CD4-positive, CD25-positive, alpha-beta regulatory T cell (primary cell): ENCODE data around the gene WIPI1. TPM values are rescaled to one million over a fixed set of nuclear protein-coding genes. Genes with fewer than 3 reads are reported as not detected.
A peak's percentile ranks its signal among the peaks of the same experiment; 100 is the strongest.
"Not testable (repeated sequence)": the region's sequence is repeated elsewhere in the genome, so short reads cannot be mapped to it uniquely, and the experiment has no call there.

Source experiments
- ATAC-seq, 2 donors: fragments of 150-1000 bp; cut with Tn5 transposase; one replicate each; pipeline ENCODE4 v1.10.0; 2021; ENCODE audit warnings: low read depth in 2 of 2, moderate number of reproducible peaks in 2 of 2, moderate library complexity in 1 of 2
- DNase-seq, 3 donors: peaks; one replicate each; pipeline versions ENCODE4 v3.0.0 to v3.0.0-alpha.2; 2012 to 2022; ENCODE audit warnings: mixed read lengths in 1 of 3
- H3K27ac ChIP-seq: one replicate; pipeline ENCODE4 v1.7.0; 2013; ENCODE audit warnings: mild to moderate bottlenecking, low read length; ENCODE audit not compliant: insufficient read depth, poor library complexity, severe bottlenecking
- H3K27me3 ChIP-seq: one replicate; pipeline ENCODE4 v1.7.0; 2013; ENCODE audit warnings: low read length; ENCODE audit not compliant: control insufficient read depth, insufficient read depth
- H3K36me3 ChIP-seq: one replicate; pipeline ENCODE4 v1.7.0; 2013; ENCODE audit warnings: mild to moderate bottlenecking, low read length, moderate library complexity; ENCODE audit not compliant: control insufficient read depth, insufficient read depth
- H3K4me1 ChIP-seq: 2 replicates; pipeline ENCODE4 v1.7.0; 2013; ENCODE audit warnings: mild to moderate bottlenecking, low read length; ENCODE audit not compliant: insufficient read depth, control insufficient read depth, poor library complexity, severe bottlenecking
- H3K4me3 ChIP-seq: one replicate; pipeline ENCODE4 v1.7.0; 2013; ENCODE audit warnings: low read depth, mild to moderate bottlenecking, low read length, moderate library complexity
- H3K9me3 ChIP-seq, 2 experiments: 1 replicate in 1 of 2; 2 replicates in 1 of 2; pipeline ENCODE4 v1.7.0; 2013; ENCODE audit warnings: low read length in 2 of 2, mild to moderate bottlenecking in 1 of 2, moderate library complexity in 1 of 2; ENCODE audit not compliant: control insufficient read depth in 2 of 2
- H3K27ac Mint-ChIP-seq, 3 donors: one replicate each; pipeline ENCODE4 v1.8.0; 2020 to 2022; ENCODE audit warnings: mild to moderate bottlenecking in 3 of 3, mixed read lengths in 3 of 3, moderate library complexity in 2 of 3
- H3K27me3 Mint-ChIP-seq: one replicate; pipeline ENCODE4 v1.8.0; 2022; ENCODE audit warnings: mild to moderate bottlenecking, mixed read lengths
- H3K36me3 Mint-ChIP-seq: one replicate; pipeline ENCODE4 v1.8.0; 2020; ENCODE audit warnings: mixed read lengths
- H3K4me1 Mint-ChIP-seq, 4 donors: one replicate each; pipeline ENCODE4 v1.8.0; 2020 to 2022; ENCODE audit warnings: mixed read lengths in 4 of 4, mild to moderate bottlenecking in 1 of 4
- H3K4me3 Mint-ChIP-seq, 4 donors: one replicate each; pipeline ENCODE4 v1.8.0; 2020 to 2022; ENCODE audit warnings: mild to moderate bottlenecking in 4 of 4, mixed read lengths in 4 of 4, moderate library complexity in 3 of 4
- H3K9me3 Mint-ChIP-seq, 7 donors: one replicate each; pipeline ENCODE4 v1.8.0; 2020 to 2022; ENCODE audit warnings: mixed read lengths in 7 of 7, mild to moderate bottlenecking in 3 of 7, moderate library complexity in 2 of 7
- polyA plus RNA-seq, 4 donors: library from polyadenylated mRNA; unstranded; fragments of 300-500 nt; fragmentation: Illumina TruSeq; gene quantifications; one replicate each; pipeline ENCODE4 v1.2.3, GENCODE V29; 2021
- total RNA-seq: library from RNA; stranded (reverse); gene quantifications from one replicate; pipeline ENCODE4 v1.2.3, GENCODE V29; 2022

The WIPI1 gene
- total and polyA plus RNA-seq, 5 donors from 2014 or later: 2.5 to 5.9 (median 5.2) TPM

DNA sequence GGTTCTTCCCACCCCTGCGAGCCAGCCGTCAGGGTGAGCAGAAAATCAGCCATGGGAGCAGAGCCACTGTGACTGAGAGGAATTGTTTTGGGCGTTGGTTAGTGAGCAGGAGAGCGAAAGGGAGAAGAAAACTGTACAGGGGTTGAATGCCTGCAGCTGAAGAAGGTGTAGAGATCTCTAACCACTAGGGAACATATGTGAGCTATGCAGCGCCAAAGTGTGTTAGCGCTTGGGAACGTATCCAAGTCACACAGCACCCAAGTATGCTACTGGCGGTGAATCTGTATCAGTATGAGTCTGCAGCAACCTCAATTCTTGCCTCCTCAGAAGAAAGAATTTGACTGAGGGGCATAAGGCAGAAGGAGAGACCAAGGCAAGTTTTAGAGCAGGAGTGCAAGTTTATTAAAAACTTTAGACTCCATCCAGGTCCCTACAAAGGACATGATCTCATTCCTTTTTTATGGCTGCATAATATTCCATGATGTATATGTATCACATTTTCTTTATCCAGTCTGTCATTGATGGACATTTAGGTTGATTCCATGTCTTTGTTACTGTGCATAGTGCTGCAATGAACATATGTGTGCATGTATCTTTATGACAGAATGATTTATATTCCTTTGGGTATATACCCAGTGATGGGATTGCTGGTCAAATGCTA, 35.2 kb upstream of the WIPI1 start:
- H3K36me3 ChIP-seq, H3K27me3 ChIP-seq, H3K9me3 ChIP-seq, H3K9me3 Mint-ChIP-seq, H3K4me3 Mint-ChIP-seq, H3K27ac ChIP-seq, H3K36me3 Mint-ChIP-seq, DNase-seq, H3K27ac Mint-ChIP-seq, ATAC-seq, H3K4me3 ChIP-seq: not testable (repeated sequence)
- Mint-ChIP-seq H3K4me1 (peaks cover 7 to 11% (median 9%) of the 10 kb centered on the region in 4 donors), H3K27me3 (peaks cover 21% of the 10 kb centered on the region)
- H3K4me1 ChIP-seq: peaks cover 11% of the 10 kb centered on the region

- Mint-ChIP-seq H3K4me3 (no peak overlapping the region), H3K36me3 (no peaks in the 10 kb centered on the region), H3K4me1 (peaks cover 7 to 15% (median 10%) of the 10 kb centered on the region in 4 donors), H3K9me3 (peaks cover 0 to 3% (median 0%) of the 10 kb centered on the region in 7 donors), H3K27ac (peak overlapping the region in 1 of 3 donors; percentile 32), H3K27me3 (peaks cover 21% of the 10 kb centered on the region)
- H3K36me3 ChIP-seq: no peaks in the 10 kb centered on the region
- ATAC-seq (no peak), DNase-seq (no peak)
- no peak overlapping the region for H3K27ac ChIP-seq
- H3K4me1 ChIP-seq: peaks cover 12% of the 10 kb centered on the region
- no peak overlapping the region for H3K4me3 ChIP-seq
- H3K27me3 ChIP-seq: peaks cover 4% of the 10 kb centered on the region
- H3K9me3 ChIP-seq: no peaks in the 10 kb centered on the region
Observed at GRCh38 chr17:68491381-68492231, 34.3 kb upstream of the WIPI1 start.

- peaks cover 32% of the 10 kb centered on the region for H3K27me3 Mint-ChIP-seq
- H3K9me3 Mint-ChIP-seq: peaks cover 0 to 2% (median 0%) of the 10 kb centered on the region in 7 donors
- H3K27ac ChIP-seq: no peak overlapping the region
- no peaks in the 10 kb centered on the region for H3K36me3 ChIP-seq
- no peak overlapping the region for H3K27ac Mint-ChIP-seq
- no peaks in the 10 kb centered on the region for H3K36me3 Mint-ChIP-seq
- H3K4me3 ChIP-seq: no peak overlapping the region
- H3K4me3 Mint-ChIP-seq: no peak overlapping the region
- no peak for ATAC-seq
- peaks cover 8% of the 10 kb centered on the region for H3K27me3 ChIP-seq
- H3K4me1 ChIP-seq: peaks cover 12% of the 10 kb centered on the region
- no peak for DNase-seq
- H3K9me3 ChIP-seq: no peaks in the 10 kb centered on the region
- H3K4me1 Mint-ChIP-seq: peaks cover 7 to 24% (median 13%) of the 10 kb centered on the region in 4 donors
Observed at GRCh38 chr17:68489919-68490318, 32.6 kb upstream of the WIPI1 start.

DNA sequence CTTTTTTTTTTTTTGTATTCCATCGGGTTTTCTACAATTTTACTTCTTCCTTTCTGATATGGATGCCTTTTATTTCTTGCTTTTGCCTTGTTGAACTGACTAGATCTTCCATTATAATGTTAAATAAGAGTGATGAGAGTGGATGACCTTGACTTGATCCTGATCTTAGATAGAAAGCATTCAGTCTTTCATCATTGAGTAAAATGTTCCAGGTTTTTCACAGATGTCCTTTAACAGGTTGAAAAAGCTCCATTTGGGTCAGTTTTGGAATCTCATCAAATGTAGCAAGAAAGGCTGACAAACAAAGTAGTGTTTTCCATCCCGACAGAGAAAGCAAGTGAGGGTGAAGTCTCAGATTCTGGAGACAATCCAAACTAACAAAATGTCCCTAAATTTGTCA, 27.2 kb upstream of the WIPI1 start:
- Mint-ChIP-seq H3K36me3 (no peaks in the 10 kb centered on the region), H3K4me1 (peaks cover 7 to 24% (median 13%) of the 10 kb centered on the region in 4 donors), H3K4me3 (no peak overlapping the region), H3K9me3 (peaks cover 0 to 4% (median 2%) of the 10 kb centered on the region in 7 donors), H3K27ac (no peak overlapping the region), H3K27me3 (peaks cover 58% of the 10 kb centered on the region)
- DNase-seq: no peak
- Histone ChIP-seq H3K4me3 (no peak overlapping the region), H3K27me3 (peaks cover 17% of the 10 kb centered on the region), H3K27ac (no peak overlapping the region), H3K36me3 (peaks cover 4% of the 10 kb centered on the region), H3K9me3 (peaks cover 3 to 12% of the 10 kb centered on the region in 2 experiments), H3K4me1 (peaks cover 12% of the 10 kb centered on the region)
- ATAC-seq: no peak

DNA sequence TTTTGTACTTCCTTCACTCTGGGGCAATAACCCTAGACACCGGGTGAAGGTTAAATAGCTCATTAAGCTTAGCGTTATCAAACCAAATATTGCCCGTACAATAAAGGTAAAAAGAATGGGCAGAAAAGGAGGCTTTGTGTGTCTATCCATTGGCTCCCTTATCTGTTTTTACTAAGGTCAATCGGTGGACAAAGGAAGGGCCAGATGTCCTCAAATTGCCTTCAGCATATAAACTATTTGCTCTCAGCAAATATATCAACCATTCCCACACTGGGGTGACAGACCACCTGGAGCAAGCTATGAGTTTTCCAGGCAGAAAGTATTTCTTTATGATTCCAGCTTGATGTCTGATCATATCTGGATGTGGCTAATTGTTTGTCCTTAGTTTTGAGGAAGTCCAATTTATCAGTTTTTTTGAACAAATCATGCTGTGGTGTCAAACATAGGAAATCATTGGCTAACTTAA, 25.3 kb upstream of the WIPI1 start:
- peaks cover 17% of the 10 kb centered on the region for H3K27me3 ChIP-seq
- H3K27ac ChIP-seq: no peak overlapping the region
- peaks cover 0 to 6% (median 2%) of the 10 kb centered on the region in 7 donors for H3K9me3 Mint-ChIP-seq
- H3K27me3 Mint-ChIP-seq: peaks cover 70% of the 10 kb centered on the region
- no peak overlapping the region for H3K4me3 ChIP-seq
- H3K4me3 Mint-ChIP-seq: no peak overlapping the region
- H3K4me1 ChIP-seq: peaks cover 5% of the 10 kb centered on the region
- ATAC-seq: no peak
- peaks cover 5% of the 10 kb centered on the region for H3K36me3 ChIP-seq
- H3K4me1 Mint-ChIP-seq: peaks cover 1 to 16% (median 6%) of the 10 kb centered on the region in 4 donors
- peaks cover 3 to 15% of the 10 kb centered on the region in 2 experiments for H3K9me3 ChIP-seq
- no peak for DNase-seq
- no peak overlapping the region for H3K27ac Mint-ChIP-seq
- H3K36me3 Mint-ChIP-seq: no peaks in the 10 kb centered on the region

DNA sequence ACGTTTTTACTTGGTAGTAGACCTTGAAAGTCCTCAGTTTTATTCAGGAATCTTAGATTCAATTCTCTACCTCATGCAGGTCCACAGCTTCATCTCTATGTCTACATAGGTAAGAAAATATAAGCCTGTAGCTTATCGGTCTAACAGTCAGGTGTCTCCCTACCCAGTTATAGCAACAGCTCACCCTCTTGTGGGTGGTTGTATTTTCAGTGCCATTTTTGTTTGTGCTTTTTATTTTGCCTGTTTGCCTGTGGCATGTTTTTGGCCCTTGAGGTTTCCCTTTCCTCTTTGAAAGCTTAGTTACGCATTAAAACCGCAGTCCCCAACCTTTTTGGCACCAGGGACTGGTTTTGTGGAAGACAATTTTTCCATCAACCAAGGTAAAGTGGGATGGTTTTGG, 23.6 kb upstream of the WIPI1 start:
- H3K4me1 ChIP-seq: no peaks in the 10 kb centered on the region
- no peak overlapping the region for H3K27ac Mint-ChIP-seq
- no peak overlapping the region for H3K27ac ChIP-seq
- ATAC-seq (no peak), DNase-seq (no peak)
- H3K4me3 Mint-ChIP-seq: no peak overlapping the region
- peaks cover 72% of the 10 kb centered on the region for H3K27me3 Mint-ChIP-seq
- peaks cover 0 to 12% (median under 1%) of the 10 kb centered on the region in 4 donors for H3K4me1 Mint-ChIP-seq
- H3K36me3 Mint-ChIP-seq: no peaks in the 10 kb centered on the region
- peaks cover 0 to 6% (median 2%) of the 10 kb centered on the region in 7 donors for H3K9me3 Mint-ChIP-seq
- H3K9me3 ChIP-seq: peaks cover 3 to 15% of the 10 kb centered on the region in 2 experiments
- H3K4me3 ChIP-seq: no peak overlapping the region
- peaks cover 13% of the 10 kb centered on the region for H3K27me3 ChIP-seq
- H3K36me3 ChIP-seq: peaks cover 5% of the 10 kb centered on the region

- H3K27me3 Mint-ChIP-seq: peaks cover 59% of the 10 kb centered on the region
Observed at GRCh38 chr17:68470961-68471360, 13.7 kb upstream of the WIPI1 start.

More at GRCh38 chr17:68470961-68471360, 13.7 kb upstream of the WIPI1 start:
- Histone ChIP-seq H3K4me1 (no peaks in the 10 kb centered on the region), H3K4me3 (no peak overlapping the region), H3K36me3 (no peaks in the 10 kb centered on the region), H3K27ac (no peak overlapping the region), H3K9me3 (no peaks in the 10 kb centered on the region), H3K27me3 (peaks cover 10% of the 10 kb centered on the region)
- Mint-ChIP-seq H3K36me3 (no peaks in the 10 kb centered on the region), H3K27ac (no peak overlapping the region), H3K9me3 (no peaks in the 10 kb centered on the region), H3K4me1 (peaks cover 0 to 3% (median 0%) of the 10 kb centered on the region in 4 donors), H3K4me3 (no peak overlapping the region)
- ATAC-seq: no peak
- no peak for DNase-seq
